Middle frontal gyrus (tissue), 1 donor: ENCODE measurements around the gene ZNF513.

Experiments used
- DNase-seq: peaks from one replicate; pipeline ENCODE4 v3.0.0-alpha.2; 2015; ENCODE audit warnings: low spot score; ENCODE audit errors: extremely low spot score

The ZNF513 gene

DNA sequence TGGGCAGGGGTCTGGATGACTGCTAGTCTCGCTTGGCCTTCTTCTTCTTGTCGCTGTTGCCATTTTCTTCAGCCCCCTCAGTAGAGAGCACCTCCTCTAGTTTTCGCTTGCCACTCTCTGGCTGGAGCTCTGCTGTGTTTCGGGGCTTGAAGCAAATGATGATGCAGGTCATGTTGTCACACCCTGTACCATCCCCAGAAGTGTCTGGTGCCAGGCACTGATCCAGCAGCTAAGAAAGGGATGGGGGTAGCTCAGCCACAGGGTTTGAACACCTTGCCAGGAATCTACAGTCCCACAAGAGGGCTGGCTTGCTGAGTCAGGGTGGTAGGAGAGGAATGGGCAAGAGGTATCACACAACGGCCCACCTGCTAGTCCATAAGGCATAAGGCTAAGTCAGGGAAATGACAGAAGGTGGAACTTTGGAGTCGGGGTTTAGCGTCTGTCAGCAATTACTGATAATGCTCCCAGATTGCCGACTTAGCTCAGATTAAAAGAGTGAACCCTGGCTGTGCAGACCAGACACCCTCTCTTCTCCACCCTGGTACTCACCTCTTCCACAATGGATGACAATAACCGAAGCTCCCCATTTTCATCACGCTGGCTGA is 1.1 kb upstream of the ZNF513 start:
- DNase-seq, result no peak

- DNase-seq, result peak; percentile 5
Observed at GRCh38 chr2:27379836-27380625, 503 bp downstream of the ZNF513 start.

- DNase-seq, result no peak
Observed at GRCh38 chr2:27379383-27379835, 1.1 kb downstream of the ZNF513 start.

GRCh38 chr2:27378809-27379290 is 1.7 kb downstream of the ZNF513 start:
- DNase-seq, result no peak

- DNase-seq, result no peak
Observed at GRCh38 chr2:27378096-27378808, 2.3 kb downstream of the ZNF513 start.

- DNase-seq, result no peak
Observed at GRCh38 chr2:27377618-27378095, 2.9 kb downstream of the ZNF513 start.

DNA sequence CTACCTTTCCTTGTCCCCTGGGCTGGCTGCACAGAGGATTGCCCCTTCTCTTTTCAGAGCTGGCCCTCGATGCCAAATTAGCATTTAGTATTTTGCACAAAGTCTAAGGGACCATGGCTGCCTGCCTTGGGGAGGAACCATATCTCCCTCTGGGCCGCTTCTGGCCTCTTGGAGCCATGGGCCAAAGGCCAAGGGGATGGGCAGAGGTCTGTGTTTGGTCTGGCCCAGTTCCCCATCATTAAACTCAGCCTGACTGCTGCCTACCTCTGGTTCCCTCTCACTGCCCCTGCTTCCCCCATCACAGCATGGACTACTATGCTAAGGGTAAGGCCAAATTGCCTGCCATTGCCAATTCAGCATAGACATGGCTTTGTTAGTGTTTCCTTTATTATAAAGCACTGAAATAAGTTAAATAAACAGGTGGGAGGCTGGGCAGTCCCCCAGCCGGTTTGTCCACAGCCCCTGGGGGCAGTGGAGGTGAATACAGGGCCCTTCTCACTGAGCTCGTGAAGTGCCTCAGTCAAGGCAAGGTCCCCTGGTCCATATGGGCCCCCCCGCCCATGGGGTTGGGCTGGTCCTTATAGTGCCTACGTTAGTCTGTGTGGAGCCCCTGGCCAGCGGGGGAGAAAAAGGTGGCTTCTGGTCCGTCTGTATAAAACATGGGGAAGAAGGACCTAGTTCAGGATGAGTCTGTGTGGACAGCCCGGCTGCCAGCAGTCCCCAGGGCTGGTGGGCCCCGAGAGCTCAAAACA is 3.5 kb downstream of the ZNF513 start:
- no peak for DNase-seq

GRCh38 chr2:27376151-27376865 is 4.2 kb downstream of the ZNF513 start:
- DNase-seq, result no peak

DNA sequence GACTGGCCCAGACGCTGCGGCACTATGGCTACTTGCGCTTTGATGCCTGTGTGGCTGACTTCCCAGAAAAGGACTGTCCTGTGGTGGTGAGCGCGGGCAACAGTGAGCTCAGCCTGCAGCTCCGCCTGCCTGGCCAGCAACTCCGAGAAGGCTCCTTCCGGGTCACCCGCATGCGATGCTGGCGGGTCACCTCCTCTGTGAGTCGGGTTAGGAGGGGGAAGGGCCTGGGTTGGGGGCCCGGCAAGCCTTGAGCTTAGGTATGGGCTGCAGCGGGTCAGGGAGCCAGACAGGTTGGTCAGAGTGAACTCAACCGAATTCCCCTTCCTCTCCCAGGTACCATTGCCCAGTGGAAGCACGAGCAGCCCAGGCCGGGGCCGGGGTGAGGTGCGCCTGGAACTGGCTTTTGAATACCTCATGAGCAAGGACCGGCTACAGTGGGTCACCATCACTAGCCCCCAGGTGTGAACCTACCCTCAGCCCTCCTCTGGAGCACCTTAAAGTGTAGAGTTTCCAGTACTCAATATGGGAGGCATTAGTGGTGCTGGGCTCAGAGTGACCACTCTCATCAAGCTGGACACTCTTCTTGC is 4.9 kb downstream of the ZNF513 start:
- DNase-seq, result no peak

DNA sequence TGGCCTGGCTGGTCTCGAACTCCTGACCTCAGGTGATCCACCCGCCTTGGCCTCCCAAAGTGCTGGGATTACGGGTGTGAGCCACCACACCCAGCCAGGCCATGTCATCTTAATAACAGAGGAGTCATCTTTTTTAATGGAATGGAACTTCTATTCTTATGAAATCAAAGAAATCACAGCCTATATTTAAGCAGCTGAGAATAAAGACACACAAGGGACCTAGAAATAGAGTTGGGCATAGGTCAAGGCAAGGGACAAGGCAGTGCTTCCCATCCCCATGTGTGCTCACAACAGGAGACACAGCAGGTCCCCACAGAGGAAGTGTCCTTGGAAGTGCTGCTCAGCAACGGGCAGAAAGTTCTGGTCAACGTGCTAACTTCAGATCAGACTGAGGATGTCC is 7.0 kb downstream of the ZNF513 start:
- no peak for DNase-seq

DNA sequence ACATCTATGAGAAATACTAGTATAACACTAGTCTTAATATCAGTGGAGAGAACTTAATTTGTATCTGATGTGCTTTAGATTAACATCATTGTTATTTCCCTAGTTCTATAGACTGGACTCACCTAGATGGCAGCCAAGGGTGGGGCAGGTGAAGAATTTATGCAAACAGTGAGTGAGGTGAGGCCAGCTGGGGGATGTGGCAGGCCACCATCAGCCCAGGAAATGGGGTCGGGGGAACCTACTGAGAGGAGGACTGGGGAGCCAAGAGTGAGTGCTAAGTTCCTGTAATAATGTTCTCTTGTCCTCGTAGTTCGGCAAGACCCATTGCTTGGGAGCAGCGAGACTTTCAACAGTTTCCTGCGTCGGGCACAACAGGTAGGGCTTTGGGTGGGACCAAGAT is 7.6 kb downstream of the ZNF513 start:
- no peak for DNase-seq

- no peak for DNase-seq
Observed at GRCh38 chr2:27370816-27371620, 9.5 kb downstream of the ZNF513 start.

DNA sequence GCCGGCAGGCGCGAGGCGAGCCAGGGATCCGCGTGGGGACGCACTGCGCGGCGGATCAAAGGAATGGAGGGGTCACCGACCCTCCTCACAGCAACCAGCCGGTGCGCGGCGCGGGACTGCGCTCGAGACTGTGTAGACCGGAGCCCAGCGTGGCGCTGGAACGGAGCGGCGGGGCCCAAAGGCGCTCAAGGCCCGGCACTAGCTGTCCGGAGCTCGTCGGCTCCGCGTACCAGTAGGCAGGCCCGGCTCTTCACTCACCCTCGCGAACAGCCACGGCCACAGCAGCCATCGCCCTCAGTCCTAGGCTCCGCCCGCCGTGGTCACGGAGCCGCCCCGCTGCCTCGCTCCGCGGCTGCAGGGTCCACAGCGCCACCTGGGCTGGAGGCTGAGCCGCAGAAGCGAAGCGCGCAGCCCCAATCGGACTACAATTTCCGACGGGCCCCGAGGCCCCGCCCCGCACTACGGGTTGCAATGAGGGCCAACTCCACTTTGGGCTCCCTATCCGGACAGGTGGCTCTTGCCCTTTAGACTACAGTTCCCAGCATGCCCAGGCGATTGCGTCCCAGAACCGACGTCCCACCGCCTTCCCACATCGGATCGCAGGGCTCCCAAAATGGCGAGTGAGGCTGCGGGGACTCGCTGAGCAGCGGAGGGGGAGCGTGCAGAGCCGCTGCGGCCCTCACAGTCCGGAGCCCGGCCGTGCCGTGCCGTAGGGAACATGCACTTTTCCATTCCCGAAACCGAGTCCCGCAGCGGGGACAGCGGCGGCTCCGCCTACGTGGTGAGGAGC is 10.3 kb downstream of the ZNF513 start, which contains the start of the genes EIF2B4 and SNX17:
Gene EIF2B4, minus strand, starts transcription at position 313 of the 790 bp plus-strand sequence. Its CDS starts 24 bp downstream, at position 289.
Gene SNX17, plus strand, starts transcription at position 591 of the 790 bp plus-strand sequence. Its CDS starts 128 bp downstream, at position 719.
- peak; percentile 99 for DNase-seq

DNA sequence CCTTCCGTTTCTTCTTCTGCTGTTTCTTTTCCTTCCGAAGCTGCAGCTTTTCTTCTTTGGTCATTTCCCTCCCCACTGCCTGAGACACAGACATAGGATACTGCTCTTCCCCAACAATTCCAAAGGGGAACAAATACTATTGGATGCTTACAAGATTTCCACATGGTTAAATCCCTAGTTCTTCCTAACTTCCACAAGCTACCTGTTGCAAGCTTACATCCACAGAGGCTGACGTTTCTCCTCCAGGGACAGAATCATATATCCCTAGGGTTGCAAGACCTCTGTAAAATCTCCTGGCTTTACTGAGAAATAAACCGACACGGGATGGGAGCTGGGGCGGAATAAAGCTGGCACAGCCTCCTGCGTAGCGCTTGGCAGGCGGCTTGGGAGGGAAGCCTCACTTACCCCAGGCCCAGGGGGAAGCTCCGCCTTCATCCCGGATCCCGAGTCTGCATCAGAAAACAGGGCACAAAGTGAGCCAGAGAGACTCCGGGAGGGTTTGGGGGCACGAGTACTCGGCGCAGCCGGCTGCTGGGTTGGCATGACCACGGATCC is 11.0 kb downstream of the ZNF513 start:
- peak; percentile 25 for DNase-seq

DNA sequence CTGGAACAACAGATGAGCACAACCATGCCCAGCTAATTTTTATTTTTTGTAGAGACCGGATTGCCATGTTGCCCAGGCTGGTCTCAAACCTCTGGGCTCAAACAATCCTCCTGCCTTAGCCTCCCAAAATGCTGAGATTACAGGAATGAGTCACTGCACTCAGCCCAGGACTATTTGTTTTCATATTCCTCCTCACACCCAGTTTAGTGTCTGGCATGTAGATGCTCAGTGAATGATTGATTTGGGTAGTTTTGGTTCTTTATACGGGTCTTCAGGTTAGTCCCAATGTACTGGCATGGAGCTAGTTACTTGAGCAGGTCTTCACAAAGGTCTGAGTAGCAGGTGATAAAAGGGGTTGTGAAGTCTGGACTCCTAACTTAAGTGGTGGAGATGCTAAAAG is 16.6 kb downstream of the ZNF513 start:
- no peak for DNase-seq

DNA sequence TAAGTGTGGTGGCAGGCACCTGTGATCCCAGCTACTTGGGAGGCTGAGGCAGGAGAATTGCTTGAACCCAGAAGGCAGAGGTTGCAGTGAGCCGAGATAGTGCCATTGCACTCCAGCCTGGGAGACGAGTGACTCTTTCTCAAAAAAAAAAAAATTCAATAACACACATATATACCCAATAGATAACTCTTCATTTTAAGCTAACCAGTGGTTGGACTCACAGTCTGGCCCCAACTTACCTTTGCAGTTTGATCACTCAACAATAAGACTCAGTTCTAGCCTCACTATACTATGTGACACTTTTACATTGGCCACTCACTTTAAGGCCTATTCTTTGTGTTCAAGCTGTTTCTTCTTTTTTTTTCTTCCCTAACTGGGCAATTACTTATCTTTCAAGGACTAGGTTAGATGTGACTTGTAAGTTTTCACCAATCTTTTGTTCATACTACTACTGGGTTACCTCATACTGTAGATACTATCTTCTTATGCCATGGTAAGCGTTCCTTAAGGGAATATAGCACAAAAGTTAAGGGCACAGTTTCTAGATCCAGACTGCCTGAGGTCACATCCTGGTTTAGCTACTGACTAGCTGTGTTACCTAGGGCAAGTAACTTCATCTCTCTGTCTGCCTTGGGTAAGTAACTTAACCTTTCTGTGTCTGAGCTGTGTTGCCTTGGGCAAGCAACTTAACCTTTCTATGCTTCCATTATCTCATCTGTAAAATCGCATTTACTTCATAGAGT is 17.7 kb downstream of the ZNF513 start:
- DNase-seq, result no peak
